T-cell (primary cell): ENCODE results near the gene ELMO1. TPM values are rescaled to one million over a fixed set of nuclear protein-coding genes. Genes with fewer than 3 reads are reported as not detected.
"Not testable (repeated sequence)": the region's sequence is repeated elsewhere in the genome, so short reads cannot be mapped to it uniquely, and the experiment has no call there.

Experiments
- ATAC-seq, 4 experiments: fragments of 200-7000 bp in 3 of 4; fragments of 150-1000 bp in 1 of 4; cut with Tn5 transposase; replicated peaks in 1 of 4; 1 replicate in 3 of 4; 2 replicates in 1 of 4; pipeline ENCODE4 v1.10.0; 2021; ENCODE audit warnings: moderate library complexity in 3 of 4, mild to moderate bottlenecking in 2 of 4, moderate number of reproducible peaks in 1 of 4
- CTCF ChIA-PET, 2 donors: fragments of 300-600 bp; sonication (Branson Sonifier 250); formaldehyde crosslinking; loops; one replicate each; lab custom pipeline; 2022; ENCODE audit warnings: antibody characterized with exemption in 2 of 2; lab: Charles Lee
- POLR2A ChIA-PET, 2 donors: fragments of 300-600 bp; sonication (Branson Sonifier 250); formaldehyde crosslinking; loops; one replicate each; lab custom pipeline; 2022; ENCODE audit warnings: antibody characterized with exemption in 2 of 2; lab: Charles Lee
- DNase-seq, 35 experiments: peaks; one replicate each; pipeline versions ENCODE4 v3.0.0 to v3.0.0-alpha.2; 2013 to 2023
- H3K27ac ChIP-seq: one replicate; pipeline ENCODE4 v1.5.1; 2013; ENCODE audit warnings: low read length
- H3K27me3 ChIP-seq, 2 experiments: replicated peaks in 1 of 2; 1 replicate in 1 of 2; 2 replicates in 1 of 2; pipeline versions ENCODE4 v1.6.1 to v1.7.0; 2013; ENCODE audit warnings: low read length in 1 of 2, mixed read lengths in 1 of 2; ENCODE audit not compliant: control insufficient read depth in 2 of 2, insufficient read depth in 2 of 2; ENCODE audit errors: extremely low read depth in 1 of 2
- H3K36me3 ChIP-seq, 2 donors: 1 replicate in 1 of 2; 2 replicates in 1 of 2; pipeline versions ENCODE4 v1.6.1 to v1.7.0; 2013; ENCODE audit warnings: low read length in 1 of 2; ENCODE audit not compliant: control insufficient read depth in 2 of 2, insufficient read depth in 1 of 2; ENCODE audit errors: extremely low read depth in 1 of 2
- H3K4me1 ChIP-seq, 2 experiments: 1 replicate in 1 of 2; 2 replicates in 1 of 2; pipeline versions ENCODE4 v1.6.1 to v1.7.0; 2013; ENCODE audit warnings: low read length in 2 of 2, mixed read lengths in 1 of 2; ENCODE audit not compliant: insufficient read depth in 2 of 2, control insufficient read depth in 1 of 2; ENCODE audit errors: extremely low read depth in 1 of 2
- H3K4me3 ChIP-seq, 2 donors: 1 replicate in 1 of 2; 2 replicates in 1 of 2; pipeline versions ENCODE4 v1.5.1 to v1.7.0; 2013; ENCODE audit warnings: mild to moderate bottlenecking in 2 of 2, low read length in 1 of 2, moderate library complexity in 1 of 2; ENCODE audit not compliant: control insufficient read depth in 1 of 2; ENCODE audit errors: extremely low read depth in 1 of 2
- H3K9me3 ChIP-seq: 2 replicates; pipeline ENCODE4 v1.7.0; 2013
- H3K27ac Mint-ChIP-seq, 2 donors: one replicate each; pipeline ENCODE4 v1.8.0; 2020 to 2021; ENCODE audit warnings: mild to moderate bottlenecking in 2 of 2, mixed read lengths in 2 of 2
- H3K27me3 Mint-ChIP-seq, 2 donors: one replicate each; pipeline ENCODE4 v1.8.0; 2021 to 2022; ENCODE audit warnings: mixed read lengths in 2 of 2
- H3K36me3 Mint-ChIP-seq: one replicate; pipeline ENCODE4 v1.8.0; 2021; ENCODE audit warnings: mixed read lengths
- H3K4me1 Mint-ChIP-seq, 3 donors: one replicate each; pipeline ENCODE4 v1.8.0; 2020 to 2022; ENCODE audit warnings: mixed read lengths in 3 of 3, mild to moderate bottlenecking in 1 of 3
- H3K4me3 Mint-ChIP-seq, 3 donors: one replicate each; pipeline ENCODE4 v1.8.0; 2020 to 2022; ENCODE audit warnings: mild to moderate bottlenecking in 3 of 3, mixed read lengths in 3 of 3, moderate library complexity in 3 of 3
- H3K9me3 Mint-ChIP-seq, 3 donors: one replicate each; pipeline ENCODE4 v1.8.0; 2020 to 2022; ENCODE audit warnings: mixed read lengths in 3 of 3
- WGBS: methylation state at CpG from one replicate; pipeline ENCODE4 v1.1.5; 2013; ENCODE audit warnings: missing lambda C conversion rate; ENCODE audit not compliant: insufficient coverage; 5-methylcytosine and 5-hydroxymethylcytosine counted together
- total RNA-seq, 35 experiments: library from RNA in 6 of 35; stranded (reverse) in 6 of 35; fragments of 120-200 nt in 1 of 35; gene quantifications; one replicate each; pipeline versions ENCODE4 v1.2.1 to v1.2.4 and lab custom pipeline; 2013 to 2026

The ELMO1 gene
- total RNA-seq, 5 donors from 2014 or later (not counting 1 experiment from before 2014, with no cell fraction given) = 101 to 149 (median 113) TPM

GRCh38 chr7:36973534-36973933, 475.1 kb downstream of the ELMO1 start:
- H3K9me3 Mint-ChIP-seq, DNase-seq, H3K27me3 ChIP-seq, H3K27ac Mint-ChIP-seq, H3K4me3 Mint-ChIP-seq, H3K9me3 ChIP-seq, POLR2A ChIA-PET, CTCF ChIA-PET, H3K27ac ChIP-seq, ATAC-seq, H3K27me3 Mint-ChIP-seq, H3K36me3 ChIP-seq, H3K4me3 ChIP-seq: not testable (repeated sequence)
- H3K4me1 Mint-ChIP-seq = peaks cover 33 to 46% (median 40%) of the 10 kb centered on the region in 3 donors
- H3K4me1 ChIP-seq = peaks cover 11 to 20% of the 10 kb centered on the region in 2 experiments
- WGBS = 100% methylated on average over 17 of the region's 28 CpGs
- H3K36me3 Mint-ChIP-seq = peaks cover 46% of the 10 kb centered on the region

GRCh38 chr7:36972140-36972518, 476.5 kb downstream of the ELMO1 start:
- Mint-ChIP-seq H3K27me3 (no peaks in the 10 kb centered on the region), H3K4me1 (peaks cover 30 to 48% (median 38%) of the 10 kb centered on the region in 3 donors), H3K4me3 (no peak overlapping the region), H3K27ac (no peak overlapping the region), H3K9me3 (peaks cover 0 to 5% (median 0%) of the 10 kb centered on the region in 3 donors), H3K36me3 (peaks cover 39% of the 10 kb centered on the region)
- Histone ChIP-seq H3K4me1 (peaks cover 11 to 20% of the 10 kb centered on the region in 2 experiments), H3K9me3 (no peaks in the 10 kb centered on the region), H3K27ac (no peak overlapping the region), H3K4me3 (no peak overlapping the region), H3K27me3 (no peaks in the 10 kb centered on the region), H3K36me3 (no peaks in the 10 kb centered on the region)
- ATAC-seq = no peak
- CTCF ChIA-PET = no interaction called here
- no peak for DNase-seq
- POLR2A ChIA-PET = no interaction called here
- WGBS = 92% methylated on average over 4 of the region's 5 CpGs

- Mint-ChIP-seq H3K27me3 (no peaks in the 10 kb centered on the region), H3K27ac (peak overlapping the region in 1 of 2 donors; percentile 37), H3K4me1 (peaks cover 27 to 46% (median 37%) of the 10 kb centered on the region in 3 donors), H3K36me3 (peaks cover 37% of the 10 kb centered on the region), H3K9me3 (peaks cover 0 to 5% (median 0%) of the 10 kb centered on the region in 3 donors), H3K4me3 (no peak overlapping the region)
- Histone ChIP-seq H3K4me3 (no peak overlapping the region), H3K4me1 (peaks cover 11 to 20% of the 10 kb centered on the region in 2 experiments), H3K27ac (no peak overlapping the region), H3K27me3 (no peaks in the 10 kb centered on the region), H3K9me3 (no peaks in the 10 kb centered on the region), H3K36me3 (no peaks in the 10 kb centered on the region)
- WGBS = no CpG with 5 or more reads among the region's 9 CpGs
- POLR2A ChIA-PET = no interaction called here
- DNase-seq (no peak), ATAC-seq (no peak)
- CTCF ChIA-PET = interaction anchor here (1.1 to 1.7 kb wide), 2 partner anchors 15 kb away, joined by 3 to 5 read pairs; no protein-coding TSS in a partner anchor
Observed at GRCh38 chr7:36971515-36972139, 477.0 kb downstream of the ELMO1 start.

- Mint-ChIP-seq H3K27me3 (no peaks in the 10 kb centered on the region), H3K9me3 (peaks cover 0 to 5% (median 0%) of the 10 kb centered on the region in 3 donors), H3K4me1 (peaks cover 30 to 49% (median 42%) of the 10 kb centered on the region in 3 donors), H3K4me3 (peak overlapping the region in 1 of 3 donors; percentile 10), H3K36me3 (peaks cover 41% of the 10 kb centered on the region), H3K27ac (peak overlapping the region; percentile 5 to 37)
- H3K9me3 ChIP-seq = no peaks in the 10 kb centered on the region
- POLR2A ChIA-PET = no interaction called here
- no peaks in the 10 kb centered on the region for H3K27me3 ChIP-seq
- no CpG with 5 or more reads among the region's 5 CpGs for WGBS
- DNase-seq (no peak), ATAC-seq (no peak)
- H3K4me1 ChIP-seq = peaks cover 11 to 20% of the 10 kb centered on the region in 2 experiments
- H3K4me3 ChIP-seq = no peak overlapping the region
- CTCF ChIA-PET = interaction anchor here (1.1 to 1.7 kb wide), 2 partner anchors 15 to 16 kb away, joined by 3 to 5 read pairs; no protein-coding TSS in a partner anchor
- H3K36me3 ChIP-seq = no peaks in the 10 kb centered on the region
- H3K27ac ChIP-seq = no peak overlapping the region
Observed at GRCh38 chr7:36970551-36971514, 477.8 kb downstream of the ELMO1 start.

- CTCF ChIA-PET = no interaction called here
- H3K27ac ChIP-seq = no peak overlapping the region
- H3K27me3 ChIP-seq = no peaks in the 10 kb centered on the region
- POLR2A ChIA-PET = interaction anchor here in 1 of 2 donors (0.5 kb wide), 1 partner anchor 471 kb away, joined by 4 read pairs; no protein-coding TSS in a partner anchor
- Mint-ChIP-seq H3K27ac (peak overlapping the region; percentile 58 to 81), H3K9me3 (peaks cover 0 to 9% (median 2%) of the 10 kb centered on the region in 3 donors), H3K4me1 (peaks cover 38 to 56% (median 55%) of the 10 kb centered on the region in 3 donors), H3K36me3 (peaks cover 45% of the 10 kb centered on the region), H3K4me3 (peak overlapping the region in 1 of 3 donors; percentile 39), H3K27me3 (no peaks in the 10 kb centered on the region)
- no peak overlapping the region for H3K4me3 ChIP-seq
- ATAC-seq = peak in 3 of 4 experiments; percentile 54 to 76 (median 73)
- H3K36me3 ChIP-seq = no peaks in the 10 kb centered on the region
- H3K4me1 ChIP-seq = peaks cover 11 to 20% of the 10 kb centered on the region in 2 experiments
- no peaks in the 10 kb centered on the region for H3K9me3 ChIP-seq
- DNase-seq = peak in 25 of 35 experiments; percentile 3 to 50 (median 15)
Observed at GRCh38 chr7:36969376-36969775, 479.3 kb downstream of the ELMO1 start.

GRCh38 chr7:36967387-36967786, 481.3 kb downstream of the ELMO1 start:
- Mint-ChIP-seq H3K4me1 (peaks cover 43 to 60% (median 57%) of the 10 kb centered on the region in 3 donors), H3K27ac (no peak overlapping the region), H3K9me3 (peaks cover 0 to 9% (median 2%) of the 10 kb centered on the region in 3 donors), H3K4me3 (no peak overlapping the region), H3K36me3 (peaks cover 48% of the 10 kb centered on the region), H3K27me3 (no peaks in the 10 kb centered on the region)
- no peak overlapping the region for H3K27ac ChIP-seq
- no peak overlapping the region for H3K4me3 ChIP-seq
- no CpG with 5 or more reads among the region's 4 CpGs for WGBS
- no peaks in the 10 kb centered on the region for H3K9me3 ChIP-seq
- ChIA-PET CTCF (no interaction called here), POLR2A (no interaction called here)
- no peaks in the 10 kb centered on the region for H3K36me3 ChIP-seq
- no peak for ATAC-seq
- peaks cover 11 to 20% of the 10 kb centered on the region in 2 experiments for H3K4me1 ChIP-seq
- no peaks in the 10 kb centered on the region for H3K27me3 ChIP-seq
- peak in 1 of 35 experiments; percentile 10 for DNase-seq
